ENCODE data around the gene BRAT1. TPM values are rescaled to one million over a fixed set of nuclear protein-coding genes. Genes with fewer than 3 reads are reported as not detected.
A peak's percentile ranks its signal among the peaks of the same experiment; 100 is the strongest.

The BRAT1 gene
- total RNA-seq, 1 donor from 2014 or later, result 30.5 TPM

DNA sequence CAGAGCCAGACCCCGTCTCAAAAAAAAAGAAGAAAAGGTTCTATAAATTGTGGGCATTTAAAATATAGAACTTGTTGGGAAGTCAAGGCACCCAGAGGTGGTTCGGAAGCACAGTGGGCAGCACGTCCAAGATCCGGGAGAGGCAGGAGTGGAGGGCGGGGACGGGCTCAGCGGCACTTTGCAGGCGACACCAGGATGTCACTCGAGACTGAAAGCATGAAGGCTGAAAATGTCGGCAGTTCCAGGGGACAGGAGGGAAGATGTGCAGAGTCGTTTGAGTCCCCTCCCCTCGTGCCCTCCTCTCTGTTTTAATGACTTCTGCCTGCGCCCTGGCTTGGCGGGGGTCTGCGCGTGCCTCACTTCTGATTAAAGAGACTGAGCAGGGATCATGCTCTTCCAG is 34.0 kb upstream of the BRAT1 start:
- Mint-ChIP-seq H3K4me1 (ENCODE audit: low read depth, unreplicated experiment) (peaks cover 17% of the 10 kb centered on the region), H3K9me3 (ENCODE audit: unreplicated experiment) (peaks cover 4% of the 10 kb centered on the region), H3K27ac (ENCODE audit: unreplicated experiment) (no peak overlapping the region), H3K27me3 (ENCODE audit: unreplicated experiment) (peaks cover 4% of the 10 kb centered on the region), H3K36me3 (ENCODE audit: unreplicated experiment) (no peaks in the 10 kb centered on the region), H3K4me3 (ENCODE audit: unreplicated experiment) (no peak overlapping the region)
- TF ChIP-seq, protein P1, sequence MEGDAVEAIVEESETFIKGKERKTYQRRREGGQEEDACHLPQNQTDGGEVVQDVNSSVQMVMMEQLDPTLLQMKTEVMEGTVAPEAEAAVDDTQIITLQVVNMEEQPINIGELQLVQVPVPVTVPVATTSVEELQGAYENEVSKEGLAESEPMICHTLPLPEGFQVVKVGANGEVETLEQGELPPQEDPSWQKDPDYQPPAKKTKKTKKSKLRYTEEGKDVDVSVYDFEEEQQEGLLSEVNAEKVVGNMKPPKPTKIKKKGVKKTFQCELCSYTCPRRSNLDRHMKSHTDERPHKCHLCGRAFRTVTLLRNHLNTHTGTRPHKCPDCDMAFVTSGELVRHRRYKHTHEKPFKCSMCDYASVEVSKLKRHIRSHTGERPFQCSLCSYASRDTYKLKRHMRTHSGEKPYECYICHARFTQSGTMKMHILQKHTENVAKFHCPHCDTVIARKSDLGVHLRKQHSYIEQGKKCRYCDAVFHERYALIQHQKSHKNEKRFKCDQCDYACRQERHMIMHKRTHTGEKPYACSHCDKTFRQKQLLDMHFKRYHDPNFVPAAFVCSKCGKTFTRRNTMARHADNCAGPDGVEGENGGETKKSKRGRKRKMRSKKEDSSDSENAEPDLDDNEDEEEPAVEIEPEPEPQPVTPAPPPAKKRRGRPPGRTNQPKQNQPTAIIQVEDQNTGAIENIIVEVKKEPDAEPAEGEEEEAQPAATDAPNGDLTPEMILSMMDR (IDR thresholded peaks at IDR 0.05; ENCODE audit: partially characterized antibody, unreplicated experiment), result no peak
- no peak for DNase-seq

DNA sequence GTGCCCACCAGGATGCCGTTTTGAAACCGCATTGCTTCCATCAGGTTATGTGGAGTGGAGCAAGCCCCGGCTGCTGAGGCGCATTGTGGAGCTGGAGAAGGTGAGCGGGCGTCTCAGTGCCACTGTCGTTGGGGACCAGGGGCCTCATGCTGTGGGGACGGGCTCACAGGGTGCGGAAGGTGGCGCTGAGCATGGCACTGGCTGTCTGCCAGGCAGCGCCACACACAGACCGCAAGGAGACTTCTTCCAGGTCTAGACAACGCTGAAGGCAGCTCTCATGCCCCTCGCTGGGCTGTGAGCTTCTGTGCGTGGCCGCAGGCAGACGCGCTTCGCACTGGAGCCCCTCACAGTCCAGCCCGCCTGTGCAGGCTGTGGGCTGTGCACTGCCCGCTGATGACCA is 32.5 kb upstream of the BRAT1 start:
- Mint-ChIP-seq H3K9me3 (ENCODE audit: unreplicated experiment) (peaks cover 4% of the 10 kb centered on the region), H3K27me3 (ENCODE audit: unreplicated experiment) (peaks cover 4% of the 10 kb centered on the region), H3K27ac (ENCODE audit: unreplicated experiment) (no peak overlapping the region), H3K4me1 (ENCODE audit: low read depth, unreplicated experiment) (peaks cover 21% of the 10 kb centered on the region), H3K4me3 (ENCODE audit: unreplicated experiment) (no peak overlapping the region), H3K36me3 (ENCODE audit: unreplicated experiment) (no peaks in the 10 kb centered on the region)
- DNase-seq, result no peak
- TF ChIP-seq, protein P1 (IDR thresholded peaks at IDR 0.05; ENCODE audit: partially characterized antibody, unreplicated experiment), result no peak

DNA sequence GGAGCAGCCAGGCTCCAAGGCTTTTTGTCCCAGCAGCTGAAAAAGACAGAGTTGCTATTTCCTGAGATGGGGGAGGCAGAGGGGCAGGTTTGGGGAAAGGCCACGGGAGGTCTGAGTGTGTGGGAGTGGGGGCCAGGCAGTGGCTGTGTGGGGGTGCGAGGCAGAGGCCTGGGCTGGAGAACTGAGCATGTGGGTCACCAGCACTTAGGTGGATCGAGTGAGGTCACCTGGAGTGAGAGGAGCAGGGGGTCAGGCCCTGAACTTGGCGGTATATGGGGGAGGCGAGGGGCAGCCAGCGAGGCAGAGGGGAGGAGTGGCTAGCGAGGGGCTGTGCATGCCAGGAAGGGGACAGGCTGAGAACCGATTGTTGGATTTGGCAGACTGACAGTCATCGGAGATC is 31.8 kb upstream of the BRAT1 start:
- Mint-ChIP-seq H3K27ac (ENCODE audit: unreplicated experiment) (peak overlapping the region; percentile 76), H3K36me3 (ENCODE audit: unreplicated experiment) (no peaks in the 10 kb centered on the region), H3K9me3 (ENCODE audit: unreplicated experiment) (peaks cover 4% of the 10 kb centered on the region), H3K4me3 (ENCODE audit: unreplicated experiment) (no peak overlapping the region), H3K27me3 (ENCODE audit: unreplicated experiment) (peaks cover 4% of the 10 kb centered on the region), H3K4me1 (ENCODE audit: low read depth, unreplicated experiment) (peaks cover 21% of the 10 kb centered on the region)
- DNase-seq, result no peak
- TF ChIP-seq, protein P1 (IDR thresholded peaks at IDR 0.05; ENCODE audit: partially characterized antibody, unreplicated experiment), result no peak

DNA sequence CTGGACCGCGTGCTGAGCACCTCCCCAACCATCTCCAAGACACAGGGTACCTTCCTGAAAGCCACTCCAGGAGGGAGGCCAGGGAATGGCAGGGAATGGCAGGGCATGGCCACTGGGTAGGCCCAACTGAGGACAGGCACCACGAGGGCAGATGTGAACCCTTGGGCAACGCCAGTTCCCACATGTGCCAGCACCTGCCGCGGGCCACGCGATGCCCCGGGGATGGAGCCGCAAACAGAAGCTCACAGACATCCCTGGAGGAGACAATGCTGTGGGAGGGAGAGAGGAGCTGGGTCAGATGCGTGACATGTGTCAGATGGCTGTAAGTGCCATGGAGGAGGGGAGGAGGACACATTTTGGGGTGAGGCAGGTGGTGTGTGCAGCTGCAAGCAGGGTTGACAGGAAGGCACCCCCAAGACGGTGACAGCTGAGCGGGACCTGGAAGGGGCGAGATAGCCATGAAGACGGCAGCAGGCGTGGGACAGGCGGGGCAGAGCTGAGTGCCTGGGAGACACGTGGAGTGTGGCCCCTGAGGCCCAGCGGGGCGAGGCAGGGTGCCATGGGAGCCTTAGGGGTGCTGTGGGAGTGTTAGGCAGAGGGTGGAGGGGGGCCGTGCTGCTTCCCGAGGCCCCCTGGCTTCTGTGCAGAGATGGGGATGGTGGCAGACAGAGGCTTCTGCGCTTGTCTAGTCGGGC is 31.1 kb upstream of the BRAT1 start:
- H3K36me3 Mint-ChIP-seq (ENCODE audit: unreplicated experiment), result no peaks in the 10 kb centered on the region
- TF ChIP-seq, protein P1 (IDR thresholded peaks at IDR 0.05; ENCODE audit: partially characterized antibody, unreplicated experiment), result no peak
- peaks cover 2% of the 10 kb centered on the region for H3K9me3 Mint-ChIP-seq (ENCODE audit: unreplicated experiment)
- H3K27me3 Mint-ChIP-seq (ENCODE audit: unreplicated experiment), result peaks cover 4% of the 10 kb centered on the region
- peak overlapping the region; percentile 76 for H3K27ac Mint-ChIP-seq (ENCODE audit: unreplicated experiment)
- no peak for DNase-seq
- peak overlapping the region; percentile 49 for H3K4me3 Mint-ChIP-seq (ENCODE audit: unreplicated experiment)
- peaks cover 21% of the 10 kb centered on the region for H3K4me1 Mint-ChIP-seq (ENCODE audit: low read depth, unreplicated experiment)

DNA sequence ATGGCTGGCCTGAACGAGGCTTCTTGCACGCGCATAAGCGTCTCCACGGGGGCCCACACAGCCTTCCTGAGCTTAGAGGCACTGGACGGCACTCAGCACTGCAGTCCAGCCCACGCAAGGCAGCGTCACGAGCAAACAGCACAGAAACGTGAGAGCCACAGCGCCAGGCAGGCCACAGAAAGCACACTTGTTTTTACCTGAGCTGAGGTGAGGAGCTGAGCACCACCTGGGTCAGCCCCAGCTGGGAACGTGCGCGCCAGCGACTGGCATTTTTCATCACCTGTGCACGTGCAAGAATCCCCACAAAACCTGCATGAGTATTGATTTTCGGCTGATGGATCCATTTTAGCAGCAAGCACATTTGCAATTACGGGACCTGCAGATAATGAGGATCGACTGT is 30.1 kb upstream of the BRAT1 start:
- TF ChIP-seq, protein P1 (IDR thresholded peaks at IDR 0.05; ENCODE audit: partially characterized antibody, unreplicated experiment), result no peak
- Mint-ChIP-seq H3K4me1 (ENCODE audit: low read depth, unreplicated experiment) (peaks cover 21% of the 10 kb centered on the region), H3K36me3 (ENCODE audit: unreplicated experiment) (no peaks in the 10 kb centered on the region), H3K9me3 (ENCODE audit: unreplicated experiment) (peaks cover 2% of the 10 kb centered on the region), H3K27ac (ENCODE audit: unreplicated experiment) (no peak overlapping the region), H3K27me3 (ENCODE audit: unreplicated experiment) (peaks cover 5% of the 10 kb centered on the region), H3K4me3 (ENCODE audit: unreplicated experiment) (no peak overlapping the region)
- no peak for DNase-seq
